Measurements from ENCODE around the gene FOXF1.

Gene FOXF1

GRCh38 chr16:86481607-86482006 is 28.7 kb upstream of the FOXF1 start:
- no peak overlapping the region for H3K27ac ChIP-seq (ENCODE audit: low read length)
- H3K9ac ChIP-seq (ENCODE audit: low read length) = no peak overlapping the region
- H3K27me3 ChIP-seq (replicated peaks; ENCODE audit: insufficient read depth, low read length) = peaks cover 55% of the 10 kb centered on the region
- DNase-seq = no peak
- H3K4me2 ChIP-seq (ENCODE audit: low read depth, low read length) = no peak overlapping the region
- H3K9me3 ChIP-seq (replicated peaks; ENCODE audit: insufficient read depth, low read length) = no peaks in the 10 kb centered on the region
- H4K20me1 ChIP-seq (ENCODE audit: insufficient read depth, low read length) = no peaks in the 10 kb centered on the region
- H3K9me2 ChIP-seq (replicated peaks; ENCODE audit: insufficient read depth, low read length) = no peaks in the 10 kb centered on the region
- H3K4me3 ChIP-seq (ENCODE audit: low read length) = no peak overlapping the region
- no peaks in the 10 kb centered on the region for H3K79me2 ChIP-seq (ENCODE audit: low read length)
- TF ChIP-seq EZH2phosphoT487 (IDR thresholded peaks at IDR 0.05; ENCODE audit: low read length) (no peak), CTCF (IDR thresholded peaks at IDR 0.05; ENCODE audit: low read length) (no peak), EZH2 (optimal IDR thresholded peaks at IDR 0.05; ENCODE audit: low read depth, low read length) (no peak)
- H3K4me1 ChIP-seq (ENCODE audit: low read length) = no peaks in the 10 kb centered on the region
- H3F3A ChIP-seq (ENCODE audit: insufficient read depth, low read length) = no peaks in the 10 kb centered on the region
- H2AFZ ChIP-seq (ENCODE audit: low read length) = no peak overlapping the region
- no peaks in the 10 kb centered on the region for H3K36me3 ChIP-seq (replicated peaks; ENCODE audit: insufficient read depth, low read length)

DNA sequence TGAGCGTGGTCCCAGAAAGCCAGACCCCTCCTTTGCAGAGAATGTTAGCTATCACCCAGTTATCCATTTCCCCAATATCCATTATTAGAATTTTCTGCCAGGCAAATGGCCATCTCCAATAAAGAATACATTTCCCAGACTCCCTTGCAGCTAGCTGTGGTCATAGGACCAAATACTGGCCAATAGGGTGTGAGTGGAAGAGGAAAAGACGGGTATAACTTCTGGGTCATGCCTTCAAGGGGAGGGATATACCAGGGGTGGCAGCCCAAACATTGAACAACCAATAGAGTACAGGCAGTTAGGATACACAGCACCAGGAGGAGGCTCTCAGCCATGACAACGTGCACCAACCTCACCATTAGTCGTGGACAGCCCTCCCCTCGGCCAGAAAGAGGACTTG is 26.1 kb upstream of the FOXF1 start:
- no peak overlapping the region for H3K27ac ChIP-seq (ENCODE audit: low read length)

GRCh38 chr16:86485746-86486145 is 24.6 kb upstream of the FOXF1 start:
- no peaks in the 10 kb centered on the region for H4K20me1 ChIP-seq (ENCODE audit: insufficient read depth, low read length)
- TF ChIP-seq EZH2phosphoT487 (IDR thresholded peaks at IDR 0.05; ENCODE audit: low read length) (no peak), EZH2 (optimal IDR thresholded peaks at IDR 0.05; ENCODE audit: low read depth, low read length) (no peak), CTCF (IDR thresholded peaks at IDR 0.05; ENCODE audit: low read length) (no peak)
- H3K36me3 ChIP-seq (replicated peaks; ENCODE audit: insufficient read depth, low read length) = no peaks in the 10 kb centered on the region
- H3K4me2 ChIP-seq (ENCODE audit: low read depth, low read length) = no peak overlapping the region
- no peak overlapping the region for H3K9ac ChIP-seq (ENCODE audit: low read length)
- peaks cover 41% of the 10 kb centered on the region; the same call in 1 of the 2 replicates for H3K27me3 ChIP-seq (replicated peaks; ENCODE audit: insufficient read depth, low read length)
- no peak overlapping the region for H3K27ac ChIP-seq (ENCODE audit: low read length)
- H2AFZ ChIP-seq (ENCODE audit: low read length) = no peak overlapping the region
- no peaks in the 10 kb centered on the region for H3K9me2 ChIP-seq (replicated peaks; ENCODE audit: insufficient read depth, low read length)
- no peak overlapping the region for H3K4me3 ChIP-seq (ENCODE audit: low read length)
- H3F3A ChIP-seq (ENCODE audit: insufficient read depth, low read length) = no peaks in the 10 kb centered on the region
- H3K9me3 ChIP-seq (replicated peaks; ENCODE audit: insufficient read depth, low read length) = no peaks in the 10 kb centered on the region
- no peaks in the 10 kb centered on the region for H3K4me1 ChIP-seq (ENCODE audit: low read length)
- H3K79me2 ChIP-seq (ENCODE audit: low read length) = no peaks in the 10 kb centered on the region
- no peak for DNase-seq

More for the DNA sequence above, 26.1 kb upstream of the FOXF1 start:
- H3K9ac ChIP-seq (ENCODE audit: low read length) = no peak overlapping the region
- H3K4me1 ChIP-seq (ENCODE audit: low read length) = no peaks in the 10 kb centered on the region
- no peaks in the 10 kb centered on the region for H3K36me3 ChIP-seq (replicated peaks; ENCODE audit: insufficient read depth, low read length)
- H3K4me3 ChIP-seq (ENCODE audit: low read length) = no peak overlapping the region
- H3K9me3 ChIP-seq (replicated peaks; ENCODE audit: insufficient read depth, low read length) = no peaks in the 10 kb centered on the region
- no peak for TF ChIP-seq CTCF (IDR thresholded peaks at IDR 0.05; ENCODE audit: low read length)
- no peak for TF ChIP-seq EZH2phosphoT487 (IDR thresholded peaks at IDR 0.05; ENCODE audit: low read length)
- no peak for TF ChIP-seq EZH2 (optimal IDR thresholded peaks at IDR 0.05; ENCODE audit: low read depth, low read length)
- H3K79me2 ChIP-seq (ENCODE audit: low read length) = no peaks in the 10 kb centered on the region
- H3F3A ChIP-seq (ENCODE audit: insufficient read depth, low read length) = no peaks in the 10 kb centered on the region
- H2AFZ ChIP-seq (ENCODE audit: low read length) = no peak overlapping the region
- no peak overlapping the region for H3K4me2 ChIP-seq (ENCODE audit: low read depth, low read length)
- no peaks in the 10 kb centered on the region for H4K20me1 ChIP-seq (ENCODE audit: insufficient read depth, low read length)
- no peaks in the 10 kb centered on the region for H3K9me2 ChIP-seq (replicated peaks; ENCODE audit: insufficient read depth, low read length)
- DNase-seq = no peak
- H3K27me3 ChIP-seq (replicated peaks; ENCODE audit: insufficient read depth, low read length) = peaks cover 44% of the 10 kb centered on the region; the same call in 1 of the 2 replicates

Data from MM.1S (cell line).